Ovary (tissue), 9 donors: ENCODE results near the gene NFASC. TPM values are rescaled to one million over a fixed set of nuclear protein-coding genes. Genes with fewer than 3 reads are reported as not detected.

Experiments
- DNase-seq, 5 donors: peaks; one replicate each; pipeline ENCODE4 v3.0.0-alpha.2; 2019 to 2020
- H3K27ac ChIP-seq, 2 donors: fragments of 200-600 bp; one replicate each; pipeline versions ENCODE4 v1.5.1 to v1.8.0; 2019 to 2022
- H3K27me3 ChIP-seq: fragments of 200-600 bp; one replicate; pipeline ENCODE4 v1.8.0; 2022
- H3K36me3 ChIP-seq: fragments of 200-600 bp; sonication (generic); one replicate; pipeline ENCODE4 v1.5.1; 2019
- H3K4me1 ChIP-seq: one replicate; pipeline ENCODE4 v1.8.1; 2013; ENCODE audit warnings: mild to moderate bottlenecking, moderate library complexity; ENCODE audit not compliant: insufficient read depth
- H3K4me3 ChIP-seq: fragments of 200-600 bp; sonication (generic); one replicate; pipeline ENCODE4 v1.5.1; 2017
- H3K9me3 ChIP-seq, 2 donors: fragments of 200-600 bp in 1 of 2; sonication (generic) in 1 of 2; one replicate each; pipeline versions ENCODE4 v1.5.1 to v1.8.1; 2013 to 2019; ENCODE audit warnings: mild to moderate bottlenecking in 1 of 2, moderate library complexity in 1 of 2
- EP300 ChIP-seq: sonication (generic); formaldehyde crosslinking; IDR thresholded peaks from one replicate; pipeline ENCODE4 v1.6.1; 2017; ENCODE audit warnings: antibody characterized with exemption
- POLR2A ChIP-seq: fragments of 450-650 bp; IDR thresholded peaks from one replicate; pipeline ENCODE4 v1.6.1; 2017; ENCODE audit warnings: antibody characterized with exemption, mild to moderate bottlenecking, moderate library complexity
- WGBS, 3 donors: extraction: QIAGEN DNeasy Blood & Tissue Kit in 1 of 3; methylation state at CpG; one replicate each; pipeline versions ENCODE4 v1.1.5 to v1.1.7; 2013 to 2017; 5-methylcytosine and 5-hydroxymethylcytosine counted together
- intact Hi-C, 4 donors: fragments of 100-400 bp; cut with DNase I; formaldehyde crosslinking; loops; one replicate each; pipeline versions ENCODE4 v1.11.0 to v1.15.1; 2022 to 2023
- polyA plus RNA-seq, 2 donors: library from polyadenylated mRNA; stranded (reverse); fragments of 200-250 nt in 1 of 2; fragments of 350-450 nt in 1 of 2; fragmentation: Illumina TruSeq in 1 of 2; extraction: RNeasy Lipid Tissue Mini Kit (QIAGEN cat#74804) in 1 of 2; gene quantifications; one replicate each; pipeline ENCODE4 v1.2.3, GENCODE V29; 2013 to 2014
- total RNA-seq, 7 donors: library from RNA; depleted of rRNA in 2 of 7; stranded (reverse); fragments of >200 nt in 2 of 7; fragmentation: NEBNext Ultra II Directional in 3 of 7; extraction: Animal tissue kit (Norgen Biotek cat#: 25700) in 3 of 7; gene quantifications; one replicate each; pipeline versions ENCODE4 v1.1.0 to v1.2.4, GENCODE V29; 2016 to 2023
- TF ChIP-seq, protein P1 (sequence below), 3 donors: fragments of 450-650 bp in 2 of 3; fragments of 200-600 bp in 1 of 3; IDR thresholded peaks; one replicate each; pipeline versions ENCODE4 v1.5.1 to v1.8.0; 2016 to 2022; ENCODE audit warnings: antibody characterized with exemption in 3 of 3, mild to moderate bottlenecking in 1 of 3
- donor health status: DM: no; HTN: no; CAD: no; lungs with moderate emphysema.
- donor health status: DM: no; HTN: no; CAD: no.
- donor health status: Bipolar disorder and iron deficiency.
- donor health status: DM: yes; HTN: yes; CAD: no.
- donor health status: DM: no; HTN: no; CAD: no.
- donor health status: DM: yes; HTN: yes; CAD: no.

Gene NFASC
- total and polyA plus RNA-seq, 9 donors = 9.3 to 73.2 (median 20.9) TPM

DNA sequence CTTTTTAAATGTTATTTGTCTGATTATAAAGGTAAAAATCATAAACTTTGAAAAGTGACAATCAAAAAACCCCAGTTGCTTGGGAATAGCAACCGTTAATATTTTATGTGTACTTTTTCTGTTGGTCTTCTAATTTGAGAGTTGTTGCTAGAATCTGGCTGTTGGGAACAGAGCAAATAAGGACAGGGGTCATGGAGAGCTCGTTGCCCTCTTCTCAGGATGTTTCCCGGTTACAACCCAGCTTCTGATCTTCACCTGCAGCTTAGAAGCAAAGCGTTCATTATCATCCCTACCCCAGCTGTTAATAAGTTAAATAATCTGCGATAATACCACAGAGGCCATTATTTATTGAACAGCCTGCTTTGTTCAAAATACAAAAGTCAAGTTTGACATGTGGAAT, 22.1 kb upstream of the NFASC start:
- Histone ChIP-seq H3K27me3 (no peaks in the 10 kb centered on the region), H3K36me3 (no peaks in the 10 kb centered on the region), H3K4me1 (peaks cover 1% of the 10 kb centered on the region), H3K9me3 (no peaks in the 10 kb centered on the region), H3K4me3 (no peak overlapping the region), H3K27ac (no peak overlapping the region)
- TF ChIP-seq EP300 (no peak), POLR2A (no peak)
- TF ChIP-seq, protein P1, sequence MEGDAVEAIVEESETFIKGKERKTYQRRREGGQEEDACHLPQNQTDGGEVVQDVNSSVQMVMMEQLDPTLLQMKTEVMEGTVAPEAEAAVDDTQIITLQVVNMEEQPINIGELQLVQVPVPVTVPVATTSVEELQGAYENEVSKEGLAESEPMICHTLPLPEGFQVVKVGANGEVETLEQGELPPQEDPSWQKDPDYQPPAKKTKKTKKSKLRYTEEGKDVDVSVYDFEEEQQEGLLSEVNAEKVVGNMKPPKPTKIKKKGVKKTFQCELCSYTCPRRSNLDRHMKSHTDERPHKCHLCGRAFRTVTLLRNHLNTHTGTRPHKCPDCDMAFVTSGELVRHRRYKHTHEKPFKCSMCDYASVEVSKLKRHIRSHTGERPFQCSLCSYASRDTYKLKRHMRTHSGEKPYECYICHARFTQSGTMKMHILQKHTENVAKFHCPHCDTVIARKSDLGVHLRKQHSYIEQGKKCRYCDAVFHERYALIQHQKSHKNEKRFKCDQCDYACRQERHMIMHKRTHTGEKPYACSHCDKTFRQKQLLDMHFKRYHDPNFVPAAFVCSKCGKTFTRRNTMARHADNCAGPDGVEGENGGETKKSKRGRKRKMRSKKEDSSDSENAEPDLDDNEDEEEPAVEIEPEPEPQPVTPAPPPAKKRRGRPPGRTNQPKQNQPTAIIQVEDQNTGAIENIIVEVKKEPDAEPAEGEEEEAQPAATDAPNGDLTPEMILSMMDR (IDR thresholded peaks at IDR 0.05) = no peak
- intact Hi-C loops = no loop called here
- no peak for DNase-seq
- 20 to 50% (median 33%) methylated on average over 5 of the region's 5 CpGs for WGBS, 3 donors

DNA sequence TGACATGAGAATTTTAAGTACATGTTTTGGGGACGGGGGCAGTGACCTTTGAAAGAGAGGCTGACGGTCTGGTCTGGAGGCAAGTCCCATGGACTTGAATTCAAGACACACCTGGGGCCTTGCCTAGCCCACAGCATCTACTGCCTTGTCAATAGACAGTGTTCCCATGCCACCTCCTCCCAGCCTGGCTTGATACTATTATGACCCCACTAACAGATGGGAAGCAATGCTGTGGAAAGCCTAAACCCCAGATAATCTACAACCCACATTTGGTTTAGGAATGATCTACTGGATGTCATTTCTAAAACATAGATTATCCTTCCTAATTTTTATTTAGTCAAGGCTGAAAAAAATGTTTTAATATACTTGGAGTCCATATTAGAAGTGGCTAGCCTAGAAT, 17.8 kb upstream of the NFASC start:
- H3K4me1 ChIP-seq = no peaks in the 10 kb centered on the region
- 80 to 95% (median 94%) methylated on average over 2 of the region's 2 CpGs for WGBS, 3 donors
- no peaks in the 10 kb centered on the region for H3K27me3 ChIP-seq
- intact Hi-C loops = no loop called here
- no peak for DNase-seq
- H3K36me3 ChIP-seq = no peaks in the 10 kb centered on the region
- H3K4me3 ChIP-seq = no peak overlapping the region
- H3K9me3 ChIP-seq = no peaks in the 10 kb centered on the region
- TF ChIP-seq, protein P1 (IDR thresholded peaks at IDR 0.05) = no peak
- no peak for TF ChIP-seq EP300
- no peak overlapping the region for H3K27ac ChIP-seq

DNA sequence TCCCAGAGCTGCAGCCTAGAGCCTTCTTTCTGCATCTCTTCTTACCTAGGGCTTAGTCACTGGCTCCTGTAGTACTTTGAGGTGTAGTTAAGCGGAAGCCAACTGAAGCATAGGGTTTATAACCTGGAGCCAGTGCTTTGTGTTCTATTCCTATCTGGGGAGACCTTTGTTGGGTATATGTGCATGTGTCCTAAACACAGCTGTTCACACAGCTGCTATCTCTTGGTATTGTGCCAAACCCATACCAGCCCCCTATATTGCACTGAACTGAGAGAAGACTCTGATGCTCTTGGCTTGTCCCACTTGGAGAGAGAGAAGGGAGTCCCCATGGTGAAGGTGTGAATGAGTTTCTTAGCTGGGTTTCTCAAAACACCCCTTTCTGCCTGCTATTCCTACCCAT, 17.2 kb upstream of the NFASC start:
- WGBS, 3 donors = 90 to 100% (median 95%) methylated on average over 1 of the region's 1 CpG

DNA sequence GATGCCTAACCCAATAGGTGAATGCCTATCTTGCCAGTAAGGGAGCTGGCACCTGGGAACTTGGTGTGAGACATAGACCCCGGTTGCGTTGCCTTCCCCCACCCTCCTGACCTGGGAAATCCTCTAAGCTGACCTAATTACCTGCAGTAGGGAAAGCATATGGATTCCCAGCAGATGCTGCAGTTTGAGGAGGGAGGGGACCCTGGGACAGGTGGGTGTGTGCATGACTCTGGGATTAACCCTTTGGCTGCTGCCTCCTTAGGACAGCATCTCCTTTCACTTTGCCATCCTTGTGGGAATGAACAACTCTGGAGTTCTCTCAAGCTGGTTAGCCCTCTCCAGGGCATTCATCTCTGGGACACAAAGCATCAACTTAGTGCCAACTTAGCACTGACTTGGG, 16.4 kb upstream of the NFASC start:
- DNase-seq = no peak
- no peak overlapping the region for H3K27ac ChIP-seq
- no peak overlapping the region for H3K4me3 ChIP-seq
- no peaks in the 10 kb centered on the region for H3K36me3 ChIP-seq
- WGBS, 3 donors = 69 to 73% (median 72%) methylated on average over 2 of the region's 2 CpGs
- H3K4me1 ChIP-seq = no peaks in the 10 kb centered on the region
- TF ChIP-seq, protein P1 (IDR thresholded peaks at IDR 0.05) = no peak
- TF ChIP-seq EP300 = no peak
- no peak for TF ChIP-seq POLR2A
- intact Hi-C loops = no loop called here
- H3K27me3 ChIP-seq = no peaks in the 10 kb centered on the region
- H3K9me3 ChIP-seq = no peaks in the 10 kb centered on the region

More for the DNA sequence above, 17.2 kb upstream of the NFASC start:
- H3K4me1 ChIP-seq = no peaks in the 10 kb centered on the region
- no peaks in the 10 kb centered on the region for H3K36me3 ChIP-seq
- no peaks in the 10 kb centered on the region for H3K9me3 ChIP-seq
- no peaks in the 10 kb centered on the region for H3K27me3 ChIP-seq
- intact Hi-C loops = no loop called here
- H3K27ac ChIP-seq = no peak overlapping the region
- no peak for DNase-seq
- TF ChIP-seq EP300 = no peak
- no peak for TF ChIP-seq POLR2A
- TF ChIP-seq, protein P1 (IDR thresholded peaks at IDR 0.05) = no peak
- no peak overlapping the region for H3K4me3 ChIP-seq
